SK-N-SH (cell line): ENCODE data around the gene TTC22. TPM values are rescaled to one million over a fixed set of nuclear protein-coding genes. Genes with fewer than 3 reads are reported as not detected.

ENCODE experiments used
- CTCF ChIA-PET: fragments of 300-600, 350-600 bp; formaldehyde crosslinking; extraction: SDS; loops from one replicate; lab custom pipeline; 2021; lab: Yijun Ruan, JAX
- POLR2A ChIA-PET: fragments of 350-600 bp; sonication (Branson Sonifier 250); formaldehyde crosslinking; extraction: SDS; loops from one replicate; lab custom pipeline; 2020; ENCODE audit warnings: antibody characterized with exemption, inconsistent platforms; lab: Yijun Ruan, JAX
- DNase-seq: peaks from one replicate; pipeline ENCODE4 v3.0.0; 2012
- H2AFZ ChIP-seq: fragments of 200-600 bp; sonication (generic); 2 replicates; pipeline ENCODE4 v1.8.1; 2016; ENCODE audit warnings: antibody characterized with exemption, mild to moderate bottlenecking, low read depth
- H3F3A ChIP-seq: fragments of 200-600 bp; sonication (generic); replicated peaks from 2 replicates; pipeline ENCODE3; 2016; ENCODE audit warnings: antibody characterized with exemption, mild to moderate bottlenecking; ENCODE audit not compliant: insufficient read depth
- H3K27ac ChIP-seq, 2 experiments: fragments of 200-500 bp in 1 of 2; fragments of 200-600 bp in 1 of 2; sonication (Bioruptor generic) in 1 of 2; sonication (generic), shearing (Covaris generic) in 1 of 2; 2 replicates each; pipeline versions ENCODE4 v1.5.1 to v1.6.1; 2014 to 2016; ENCODE audit warnings: low read depth in 2 of 2, inconsistent platforms in 1 of 2, low read length in 1 of 2, mild to moderate bottlenecking in 1 of 2, mixed read lengths in 1 of 2
- H3K27me3 ChIP-seq: fragments of 200-600 bp; sonication (generic), shearing (Covaris generic); 2 replicates; pipeline ENCODE4 v1.6.1; 2016; ENCODE audit warnings: mixed run types; ENCODE audit not compliant: insufficient read depth
- H3K36me3 ChIP-seq, 2 experiments: fragments of 200-500 bp in 1 of 2; fragments of 200-600 bp in 1 of 2; sonication (Bioruptor generic) in 1 of 2; sonication (generic) in 1 of 2; replicated peaks in 1 of 2; 2 replicates each; pipeline versions ENCODE3 to v1.5.1; 2014 to 2016; ENCODE audit warnings: low read length in 1 of 2, mild to moderate bottlenecking in 1 of 2; ENCODE audit not compliant: insufficient read depth in 2 of 2, control insufficient read depth in 1 of 2
- H3K4me1 ChIP-seq, 2 experiments: fragments of 200-500 bp in 1 of 2; fragments of 200-600 bp in 1 of 2; sonication (Bioruptor generic) in 1 of 2; sonication (generic), shearing (Covaris generic) in 1 of 2; 2 replicates each; pipeline versions ENCODE4 v1.5.1 to v1.6.1; 2014 to 2016; ENCODE audit warnings: low read depth in 1 of 2, low read length in 1 of 2, mixed run types in 1 of 2; ENCODE audit not compliant: insufficient read depth in 2 of 2, control insufficient read depth in 1 of 2
- H3K4me2 ChIP-seq: fragments of 200-600 bp; sonication (generic), shearing (Covaris generic); 2 replicates; pipeline ENCODE4 v1.6.1; 2017; ENCODE audit warnings: mixed run types
- H3K4me3 ChIP-seq, 2 experiments: fragments of 200-500 bp in 1 of 2; fragments of 200-600 bp in 1 of 2; sonication (Bioruptor generic) in 1 of 2; sonication (generic), shearing (Covaris generic) in 1 of 2; 2 replicates each; pipeline versions ENCODE4 v1.5.1 to v1.8.1; 2014 to 2016; ENCODE audit warnings: low read depth in 2 of 2, inconsistent platforms in 1 of 2, low read length in 1 of 2, mild to moderate bottlenecking in 1 of 2, mixed read lengths in 1 of 2, moderate library complexity in 1 of 2
- H3K79me2 ChIP-seq: fragments of 200-600 bp; sonication (generic); 2 replicates; pipeline ENCODE4 v1.8.1; 2017; ENCODE audit warnings: mild to moderate bottlenecking; ENCODE audit not compliant: insufficient read depth
- H3K9ac ChIP-seq: fragments of 200-600 bp; sonication (generic); 2 replicates; pipeline ENCODE4 v1.6.1; 2017; ENCODE audit warnings: mixed run types
- H3K9me2 ChIP-seq: fragments of 200-600 bp; sonication (generic); 2 replicates; pipeline ENCODE4 v1.6.1; 2017; ENCODE audit warnings: mixed run types
- H3K9me3 ChIP-seq: fragments of 200-600 bp; sonication (generic); 2 replicates; pipeline ENCODE4 v1.6.1; 2017; ENCODE audit warnings: mixed run types, mild to moderate bottlenecking, moderate library complexity
- H4K20me1 ChIP-seq: fragments of 200-600 bp; sonication (generic); 2 replicates; pipeline ENCODE4 v1.6.1; 2017; ENCODE audit warnings: mild to moderate bottlenecking, mixed run types; ENCODE audit not compliant: insufficient read depth
- FOXJ3 ChIP-seq: sonication (generic); formaldehyde crosslinking; IDR thresholded peaks from 2 replicates; pipeline ENCODE4 v1.5.1; 2020; ENCODE audit warnings: mild to moderate bottlenecking, missing genetic modification reagents
- MEF2A ChIP-seq: IDR thresholded peaks from 2 replicates; pipeline ENCODE4 v1.4.0; 2012; ENCODE audit warnings: low read depth, borderline replicate concordance
- NFIC ChIP-seq: IDR thresholded peaks from 2 replicates; pipeline ENCODE4 v1.4.0; 2012; ENCODE audit warnings: borderline replicate concordance
- NRF1 ChIP-seq: IDR thresholded peaks from 2 replicates; pipeline ENCODE4 v1.6.1; 2012; ENCODE audit warnings: low read depth, mild to moderate bottlenecking, low read length
- RFX5 ChIP-seq: IDR thresholded peaks from 2 replicates; pipeline ENCODE4 v1.6.1; 2012; ENCODE audit warnings: mild to moderate bottlenecking, improper control_type of control experiment, low read length
- TAF1 ChIP-seq: IDR thresholded peaks from 2 replicates; pipeline ENCODE4 v1.6.1; 2012; ENCODE audit warnings: low read depth, mild to moderate bottlenecking, low read length, moderate library complexity, borderline replicate concordance
- TCF12 ChIP-seq: IDR thresholded peaks from 2 replicates; pipeline ENCODE4 v1.4.0; 2012
- USF1 ChIP-seq: IDR thresholded peaks from 2 replicates; pipeline ENCODE4 v1.4.0; 2012; ENCODE audit warnings: low read depth, borderline replicate concordance
- ZBTB33 ChIP-seq: IDR thresholded peaks from 2 replicates; pipeline ENCODE4 v1.4.0; 2012; ENCODE audit warnings: low read depth, borderline replicate concordance
- WGBS: methylation state at CpG from one replicate; pipeline ENCODE4 v1.1.6; 2017; ENCODE audit warnings: low lambda C conversion rate; 5-methylcytosine and 5-hydroxymethylcytosine counted together
- polyA plus RNA-seq, 3 experiments: library from polyadenylated mRNA; depleted of rRNA; stranded (reverse); fragments of >200 nt; gene quantifications; 2 replicates each; pipeline ENCODE4 v1.2.3, GENCODE V29; 2012

The TTC22 gene
- polyA plus RNA-seq, 1 of the 3 experiments (the other 2 are of a cell fraction): not detected

GRCh38 chr1:54754045-54754444, 47.1 kb downstream of the TTC22 start:
- no peak overlapping the region for H3K4me2 ChIP-seq
- DNase-seq: no peak
- H3K27ac ChIP-seq: no peak overlapping the region
- H2AFZ ChIP-seq: no peak overlapping the region
- ChIA-PET POLR2A (no interaction called here), CTCF (no interaction called here)
- H3K27me3 ChIP-seq: no peaks in the 10 kb centered on the region
- H3K9me2 ChIP-seq: no peaks in the 10 kb centered on the region
- no peaks in the 10 kb centered on the region for H3K79me2 ChIP-seq
- H4K20me1 ChIP-seq: no peaks in the 10 kb centered on the region
- H3K9ac ChIP-seq: no peak overlapping the region
- H3K4me1 ChIP-seq: peaks cover 0 to 2% of the 10 kb centered on the region in 2 experiments; a peak in 1 of 4 replicates
- no peaks in the 10 kb centered on the region for H3K9me3 ChIP-seq
- H3K36me3 ChIP-seq: peaks cover 4 to 27% of the 10 kb centered on the region in 2 experiments
- WGBS: 100% methylated on average over 10 of the region's 22 CpGs
- H3K4me3 ChIP-seq: no peak overlapping the region
- no peaks in the 10 kb centered on the region for H3F3A ChIP-seq
- TF ChIP-seq NFIC (no peak), TCF12 (no peak), TAF1 (no peak), FOXJ3 (CRISPR knock-in tag) (no peak)

- Histone ChIP-seq H3K4me2 (no peak overlapping the region), H3K9me2 (no peaks in the 10 kb centered on the region), H3K27ac (no peak overlapping the region), H3K4me1 (peaks cover 0 to 2% of the 10 kb centered on the region in 2 experiments; a peak in 1 of 4 replicates), H3K36me3 (peaks cover 0 to 3% of the 10 kb centered on the region in 2 experiments), H3K9ac (no peak overlapping the region), H3K79me2 (no peaks in the 10 kb centered on the region), H2AFZ (no peak overlapping the region), H3K9me3 (no peaks in the 10 kb centered on the region), H3K4me3 (no peak overlapping the region), H4K20me1 (no peaks in the 10 kb centered on the region), H3F3A (no peaks in the 10 kb centered on the region), H3K27me3 (no peaks in the 10 kb centered on the region)
- 69% methylated on average over 4 of the region's 4 CpGs for WGBS
- no peak for TF ChIP-seq RFX5
- no peak for TF ChIP-seq MEF2A
- TF ChIP-seq USF1: no peak
- no peak for TF ChIP-seq NRF1
- no peak for DNase-seq
- ChIA-PET CTCF (interaction anchor here (1.1 to 1.9 kb wide), 2 partner anchors 25 to 204 kb away, joined by 3 to 4 read pairs; partner anchors contain the start of gene ACOT11), POLR2A (no interaction called here)
These were observed 49.7 kb downstream of the TTC22 start for GRCh38 chr1:54751426-54751825.

- Histone ChIP-seq H3F3A (no peaks in the 10 kb centered on the region), H3K36me3 (no peaks in the 10 kb centered on the region), H3K4me2 (no peak overlapping the region), H3K79me2 (no peaks in the 10 kb centered on the region), H3K4me1 (peaks cover 0 to 2% of the 10 kb centered on the region in 2 experiments; a peak in 1 of 4 replicates)
- WGBS: 76% methylated on average over 5 of the region's 6 CpGs
- no peak for DNase-seq
- no peak for TF ChIP-seq ZBTB33
- TF ChIP-seq, all 33 proteins: peak for 0
- Histone ChIP-seq H3K27me3 (no peaks in the 10 kb centered on the region), H2AFZ (no peak overlapping the region), H3K9me2 (no peaks in the 10 kb centered on the region), H3K9me3 (no peaks in the 10 kb centered on the region), H3K9ac (no peak overlapping the region), H3K27ac (no peak overlapping the region), H4K20me1 (no peaks in the 10 kb centered on the region), H3K4me3 (no peak overlapping the region)
- ChIA-PET CTCF (no interaction called here), POLR2A (no interaction called here)
These were observed 50.5 kb downstream of the TTC22 start for GRCh38 chr1:54750596-54750995.
